Measurements from ENCODE around the gene ITIH4.
A peak's percentile ranks its signal among the peaks of the same experiment; 100 is the strongest.

Gene ITIH4

GRCh38 chr3:52836986-52837385 is 6.5 kb upstream of the ITIH4 start:
- Mint-ChIP-seq H3K36me3 (ENCODE audit: low read depth) (peaks cover 4% of the 10 kb centered on the region), H3K27me3 (ENCODE audit: low read depth, poor library complexity) (peaks cover 11% of the 10 kb centered on the region), H3K27ac (no peak overlapping the region), H3K4me3 (no peak overlapping the region), H3K4me1 (peaks cover 52% of the 10 kb centered on the region), H3K9me3 (no peaks in the 10 kb centered on the region)
- no peak for DNase-seq
- TF ChIP-seq, protein P1, sequence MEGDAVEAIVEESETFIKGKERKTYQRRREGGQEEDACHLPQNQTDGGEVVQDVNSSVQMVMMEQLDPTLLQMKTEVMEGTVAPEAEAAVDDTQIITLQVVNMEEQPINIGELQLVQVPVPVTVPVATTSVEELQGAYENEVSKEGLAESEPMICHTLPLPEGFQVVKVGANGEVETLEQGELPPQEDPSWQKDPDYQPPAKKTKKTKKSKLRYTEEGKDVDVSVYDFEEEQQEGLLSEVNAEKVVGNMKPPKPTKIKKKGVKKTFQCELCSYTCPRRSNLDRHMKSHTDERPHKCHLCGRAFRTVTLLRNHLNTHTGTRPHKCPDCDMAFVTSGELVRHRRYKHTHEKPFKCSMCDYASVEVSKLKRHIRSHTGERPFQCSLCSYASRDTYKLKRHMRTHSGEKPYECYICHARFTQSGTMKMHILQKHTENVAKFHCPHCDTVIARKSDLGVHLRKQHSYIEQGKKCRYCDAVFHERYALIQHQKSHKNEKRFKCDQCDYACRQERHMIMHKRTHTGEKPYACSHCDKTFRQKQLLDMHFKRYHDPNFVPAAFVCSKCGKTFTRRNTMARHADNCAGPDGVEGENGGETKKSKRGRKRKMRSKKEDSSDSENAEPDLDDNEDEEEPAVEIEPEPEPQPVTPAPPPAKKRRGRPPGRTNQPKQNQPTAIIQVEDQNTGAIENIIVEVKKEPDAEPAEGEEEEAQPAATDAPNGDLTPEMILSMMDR (IDR thresholded peaks at IDR 0.05) = no peak

DNA sequence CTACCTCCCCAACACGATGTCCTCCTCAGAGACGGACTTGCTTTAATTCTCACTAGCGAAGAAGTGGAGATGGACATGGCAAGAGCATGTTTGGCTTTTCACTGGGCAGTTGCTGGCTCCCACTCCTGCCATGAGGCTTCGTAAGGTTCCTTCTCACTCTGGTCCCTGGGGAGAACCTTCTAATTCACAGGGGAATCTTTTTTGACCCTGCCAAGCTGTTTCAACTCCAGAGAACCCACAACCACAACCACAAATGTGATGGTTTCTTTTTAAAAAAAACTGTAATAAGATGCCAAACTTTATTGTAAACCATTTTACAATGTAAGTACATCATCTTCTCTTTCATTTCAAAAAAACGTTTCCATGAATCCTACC is 6.0 kb upstream of the ITIH4 start:
- TF ChIP-seq, protein P1 (IDR thresholded peaks at IDR 0.05) = no peak
- no peak for DNase-seq
- Mint-ChIP-seq H3K9me3 (no peaks in the 10 kb centered on the region), H3K27ac (no peak overlapping the region), H3K27me3 (ENCODE audit: low read depth, poor library complexity) (peaks cover 11% of the 10 kb centered on the region), H3K4me1 (peaks cover 48% of the 10 kb centered on the region), H3K36me3 (ENCODE audit: low read depth) (no peaks in the 10 kb centered on the region), H3K4me3 (no peak overlapping the region)

GRCh38 chr3:52835766-52836470 is 5.4 kb upstream of the ITIH4 start:
- Mint-ChIP-seq H3K9me3 (no peaks in the 10 kb centered on the region), H3K36me3 (ENCODE audit: low read depth) (no peaks in the 10 kb centered on the region), H3K4me3 (no peak overlapping the region), H3K27ac (no peak overlapping the region), H3K27me3 (ENCODE audit: low read depth, poor library complexity) (peaks cover 11% of the 10 kb centered on the region), H3K4me1 (peaks cover 54% of the 10 kb centered on the region)
- TF ChIP-seq, protein P1 (IDR thresholded peaks at IDR 0.05) = no peak
- no peak for DNase-seq

- peak; percentile 41 for DNase-seq
These were observed 4.5 kb upstream of the ITIH4 start, which contains the start of gene MUSTN1 for GRCh38 chr3:52834871-52835501. MUSTN1 (minus strand) TSS chr3:52835019; CDS start chr3:52834948, 71 bp downstream.

DNA sequence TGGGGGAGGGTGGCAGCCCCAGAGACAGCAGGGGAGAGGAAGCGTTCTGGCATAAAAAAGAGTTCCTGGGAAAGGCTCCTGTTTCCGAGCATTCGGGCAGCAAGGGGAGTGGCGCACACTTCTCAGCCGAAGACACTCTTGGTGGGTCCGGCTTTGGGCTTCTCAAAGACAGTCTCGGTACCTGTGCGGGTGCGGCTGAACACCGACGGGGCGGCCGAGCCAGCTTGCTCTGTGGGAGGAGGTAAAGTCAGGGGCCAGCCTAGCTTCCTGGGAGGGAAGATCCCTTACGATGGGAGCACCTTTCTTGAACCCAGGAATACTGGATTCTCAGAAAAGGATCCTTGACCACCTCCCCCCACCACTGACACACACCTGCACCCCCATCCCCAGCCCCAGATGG is 2.7 kb upstream of the ITIH4 start:
- H3K9me3 Mint-ChIP-seq = no peaks in the 10 kb centered on the region
- no peaks in the 10 kb centered on the region for H3K36me3 Mint-ChIP-seq (ENCODE audit: low read depth)
- DNase-seq = no peak
- H3K27ac Mint-ChIP-seq = no peak overlapping the region
- H3K4me3 Mint-ChIP-seq = no peak overlapping the region
- peaks cover 11% of the 10 kb centered on the region for H3K27me3 Mint-ChIP-seq (ENCODE audit: low read depth, poor library complexity)
- TF ChIP-seq, protein P1 (IDR thresholded peaks at IDR 0.05) = no peak
- peaks cover 60% of the 10 kb centered on the region for H3K4me1 Mint-ChIP-seq

More at GRCh38 chr3:52834871-52835501, 4.5 kb upstream of the ITIH4 start, which contains the start of gene MUSTN1:
- H3K36me3 Mint-ChIP-seq (ENCODE audit: low read depth) = no peaks in the 10 kb centered on the region
- H3K27ac Mint-ChIP-seq = peak within 1 kb of the TSS; percentile 91
- peak within 1 kb of the TSS; percentile 58 for H3K4me3 Mint-ChIP-seq
- H3K4me1 Mint-ChIP-seq = peaks cover 60% of the 10 kb centered on the region
- TF ChIP-seq, protein P1 (IDR thresholded peaks at IDR 0.05) = no peak
- peaks cover 11% of the 10 kb centered on the region for H3K27me3 Mint-ChIP-seq (ENCODE audit: low read depth, poor library complexity)
- no peaks in the 10 kb centered on the region for H3K9me3 Mint-ChIP-seq
